HG03432 (cell line): ENCODE results near the gene ULBP3.

ENCODE experiments used
- ATAC-seq: cut with Tn5 transposase; IDR thresholded peaks from one replicate; pipeline ENCODE4 v1.9.1; 2021; ENCODE audit warnings: mild to moderate bottlenecking, moderate library complexity; ENCODE audit not compliant: unreplicated experiment

Gene ULBP3

DNA sequence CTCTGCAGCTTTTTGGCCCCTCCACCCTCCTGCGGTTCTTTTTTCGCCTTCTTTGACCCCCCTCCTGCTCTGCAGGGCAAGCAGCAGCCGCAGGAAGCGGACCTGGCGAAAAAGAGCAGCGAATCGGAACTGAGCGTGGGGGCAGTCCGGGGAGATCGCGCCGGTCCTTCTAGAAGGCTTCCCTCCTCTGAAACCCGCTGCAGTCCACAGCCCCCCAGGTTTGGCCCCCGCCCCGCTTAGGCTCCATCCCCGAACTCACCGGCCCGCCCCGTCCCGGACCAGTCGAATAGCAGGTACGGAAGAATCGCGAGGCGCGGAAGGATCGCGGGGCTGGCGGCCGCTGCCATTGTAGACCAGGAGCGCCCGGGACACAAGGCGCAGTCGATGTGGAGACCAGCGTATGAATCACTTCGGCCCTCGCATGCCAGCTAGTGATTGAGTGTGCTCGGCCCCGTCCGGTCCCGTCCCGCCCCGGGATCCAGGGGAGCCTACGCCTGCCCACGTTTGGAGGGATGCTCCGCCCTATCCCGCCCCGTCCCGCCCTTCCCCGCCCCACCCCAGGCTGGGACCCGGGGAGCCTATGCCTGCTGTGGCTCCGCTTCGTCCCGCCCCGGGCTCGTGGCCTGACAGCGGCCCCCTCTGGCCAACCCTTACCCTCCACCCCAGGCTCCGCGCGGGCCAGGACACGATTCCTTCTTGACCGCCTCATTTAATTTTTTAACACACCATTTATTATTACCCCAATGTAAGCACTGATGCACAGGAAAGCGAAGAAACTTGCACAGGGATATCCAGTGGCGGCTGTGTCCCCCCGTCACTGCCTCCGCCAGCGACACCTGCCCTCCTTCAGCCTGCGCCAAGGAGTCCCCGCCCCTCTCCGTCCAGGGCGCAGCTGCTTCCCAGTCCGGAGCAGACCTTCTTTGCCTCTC is at the start of gene ULBP3:
Gene ULBP3, minus strand, starts transcription at position 402 of the 929 bp plus-strand sequence. Its CDS starts 55 bp downstream, at position 347.
- ATAC-seq: peak; percentile 72

DNA sequence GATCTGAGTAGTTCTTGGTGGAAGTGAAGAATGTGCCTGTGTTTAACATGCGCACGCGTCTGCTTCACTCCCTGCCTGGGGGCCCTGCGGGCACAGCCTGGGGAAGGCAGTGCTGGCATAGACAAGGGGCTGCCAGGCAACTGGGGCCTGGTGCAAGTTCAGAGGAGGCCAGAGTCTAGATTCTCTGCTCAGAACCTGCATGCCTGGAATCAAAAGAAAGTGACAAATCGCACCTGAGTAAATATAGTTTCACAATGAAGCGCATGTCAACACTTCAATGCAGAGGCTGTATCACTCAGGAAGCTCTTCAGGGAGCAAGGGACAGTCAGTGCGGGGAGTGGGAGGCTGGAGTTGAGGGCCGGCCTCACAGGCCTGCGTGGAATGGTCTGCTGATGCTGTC is 49.7 kb upstream of the ULBP3 start:
- ATAC-seq: no peak

DNA sequence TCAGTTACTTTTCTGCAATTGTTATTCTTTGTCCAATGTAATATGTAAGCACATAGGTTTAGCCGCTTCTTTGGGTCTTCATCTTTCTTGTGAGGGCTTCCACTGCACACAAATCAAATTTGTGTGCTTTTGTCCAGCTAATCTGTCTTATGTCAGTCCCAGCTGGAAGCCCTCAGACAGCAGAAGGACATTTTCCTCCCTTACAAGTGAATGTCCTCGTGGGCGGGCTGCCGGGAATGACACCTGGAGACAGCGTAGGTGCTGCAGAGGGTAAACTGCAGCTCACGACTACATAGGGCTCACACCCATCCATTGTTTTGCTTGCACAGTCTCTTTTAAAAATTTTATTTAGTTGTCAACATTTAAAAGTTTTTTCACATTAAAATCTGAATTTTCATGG is 49.3 kb upstream of the ULBP3 start:
- no peak for ATAC-seq

DNA sequence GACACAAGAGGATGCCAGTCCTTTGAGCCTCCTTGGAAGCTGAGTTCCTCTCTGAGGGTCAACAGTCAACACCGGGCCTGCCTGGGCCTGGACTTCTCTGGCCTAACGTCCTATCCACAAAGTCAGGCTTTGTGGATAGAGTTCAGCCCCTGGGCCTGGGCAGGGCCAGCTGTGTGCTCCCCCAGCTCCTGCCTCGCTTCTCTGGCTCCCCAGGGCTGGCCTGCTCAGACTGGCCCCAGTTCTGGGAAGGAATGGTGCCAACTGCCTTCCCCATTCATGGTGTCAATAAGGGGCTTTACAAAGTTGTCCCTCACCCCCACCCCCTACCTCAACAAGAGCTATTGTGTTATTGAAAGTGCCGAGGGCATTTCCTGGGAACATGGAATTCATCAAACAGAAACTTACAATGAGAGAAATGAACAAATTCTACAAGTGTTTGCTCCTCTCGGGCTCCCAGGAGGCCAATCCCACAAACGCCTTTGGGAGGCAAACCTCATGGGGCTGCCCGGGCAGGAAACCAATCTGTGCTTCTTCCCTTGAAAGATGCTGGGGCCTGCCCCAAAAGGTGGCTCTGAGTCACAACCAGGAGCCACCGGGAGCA is 47.4 kb upstream of the ULBP3 start:
- no peak for ATAC-seq

GRCh38 chr6:150115769-150116168 is 46.8 kb upstream of the ULBP3 start:
- no peak for ATAC-seq

DNA sequence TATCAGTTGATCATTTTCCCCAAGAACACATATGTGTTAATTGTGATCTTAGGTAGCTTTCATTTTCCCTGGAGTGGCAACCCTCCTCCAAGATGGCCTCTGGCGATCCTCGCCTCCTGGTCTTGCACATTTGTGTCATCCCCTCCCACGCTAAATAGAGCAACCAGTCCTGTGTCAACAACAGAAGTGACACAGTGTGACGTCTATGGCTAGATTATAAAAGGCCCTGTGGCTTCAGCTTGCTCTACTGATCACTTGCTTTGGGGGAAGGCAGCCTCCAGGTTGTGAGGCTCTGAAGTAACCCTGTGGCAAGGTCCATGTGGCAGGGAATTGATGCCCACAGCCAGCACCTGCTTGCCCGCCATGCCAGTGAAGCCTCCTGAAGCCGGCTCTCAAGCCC is 43.3 kb upstream of the ULBP3 start:
- ATAC-seq: no peak

GRCh38 chr6:150102750-150103270 is 33.9 kb upstream of the ULBP3 start:
- ATAC-seq: no peak

GRCh38 chr6:150100745-150101144 is 31.8 kb upstream of the ULBP3 start:
- ATAC-seq: no peak

GRCh38 chr6:150099953-150100352 is 31.0 kb upstream of the ULBP3 start:
- ATAC-seq: no peak

DNA sequence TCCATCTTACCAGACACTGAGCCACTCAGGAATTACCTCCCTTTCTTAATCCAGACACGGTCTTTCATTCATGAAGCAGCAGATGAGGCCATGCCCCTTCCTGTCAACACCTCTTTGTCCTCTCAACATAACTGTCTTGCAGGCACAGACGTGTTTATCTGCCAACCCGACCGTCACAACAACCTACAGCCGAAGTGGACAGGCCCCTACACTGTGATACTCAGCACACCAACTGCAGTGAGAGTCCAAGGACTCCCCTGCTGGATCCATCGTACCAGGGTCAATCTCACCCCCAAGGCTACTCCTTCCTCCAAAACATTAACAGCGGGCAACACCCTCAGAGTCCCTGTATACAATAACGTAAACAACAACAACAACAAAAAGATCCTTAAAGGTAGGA is 30.6 kb upstream of the ULBP3 start:
- ATAC-seq: no peak

DNA sequence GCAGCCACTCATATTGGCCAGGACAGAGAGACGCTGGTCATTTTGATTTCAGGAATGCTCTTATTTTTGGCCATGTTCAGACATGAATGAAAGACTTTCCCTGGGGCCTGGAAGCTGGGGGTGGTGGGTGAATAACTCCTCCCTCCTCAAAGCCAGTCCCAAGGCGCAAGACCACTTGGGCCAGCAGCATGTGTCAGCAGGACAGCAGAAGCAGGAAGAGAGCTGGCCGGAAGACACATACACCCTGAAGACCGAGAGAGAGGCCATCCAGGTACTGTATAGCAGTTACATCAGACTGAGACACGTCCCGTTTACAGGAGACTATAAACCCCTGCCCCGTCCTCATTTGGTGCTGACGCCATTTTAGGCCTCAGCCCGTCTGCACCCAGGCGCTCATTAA is 29.2 kb upstream of the ULBP3 start:
- no peak for ATAC-seq

- ATAC-seq: no peak
These were observed 24.5 kb upstream of the ULBP3 start for GRCh38 chr6:150093397-150093796.

DNA sequence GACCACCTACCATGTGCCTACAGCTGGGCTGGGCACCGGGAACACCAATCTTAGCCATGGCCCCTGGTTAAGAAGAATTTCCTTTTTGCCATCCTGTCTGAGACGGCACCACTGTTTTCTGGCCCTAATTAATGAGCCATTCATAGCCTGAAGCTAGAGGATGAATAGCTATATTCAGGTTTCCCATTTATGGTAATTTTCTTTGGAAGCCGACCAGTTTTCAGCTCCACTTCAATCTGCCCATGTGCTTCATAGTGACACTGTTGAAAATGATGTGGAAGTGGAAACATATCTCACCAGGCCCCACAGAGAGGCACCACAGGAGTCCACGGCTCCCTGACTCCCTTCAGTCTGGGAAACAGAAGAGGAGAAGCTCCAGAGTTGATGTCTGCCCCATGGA is 22.6 kb upstream of the ULBP3 start:
- ATAC-seq: no peak

GRCh38 chr6:150090328-150090727 is 21.4 kb upstream of the ULBP3 start:
- no peak for ATAC-seq

- ATAC-seq: no peak
These were observed 19.7 kb upstream of the ULBP3 start for GRCh38 chr6:150088481-150089154.

DNA sequence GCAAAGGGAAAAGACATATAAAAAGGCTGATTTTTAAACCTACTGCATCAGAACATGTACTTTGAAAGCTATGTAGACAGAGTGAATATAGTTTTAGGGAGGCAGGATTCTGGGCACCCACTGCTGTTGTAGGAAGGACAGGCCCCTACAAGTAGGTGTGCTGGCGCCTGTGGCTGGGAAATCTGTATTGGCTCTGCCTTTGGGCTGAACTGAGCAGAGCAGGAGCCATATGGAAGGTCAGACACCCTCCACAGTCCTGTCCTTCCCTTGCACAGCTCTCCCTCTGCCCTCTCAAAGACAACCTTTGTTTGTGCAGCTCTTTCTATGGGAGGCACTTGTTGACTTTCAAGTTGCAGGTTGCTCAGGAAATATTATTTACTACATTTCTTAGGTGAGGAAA is 18.4 kb upstream of the ULBP3 start:
- no peak for ATAC-seq

- ATAC-seq: no peak
These were observed 17.1 kb upstream of the ULBP3 start for GRCh38 chr6:150086026-150086425.

DNA sequence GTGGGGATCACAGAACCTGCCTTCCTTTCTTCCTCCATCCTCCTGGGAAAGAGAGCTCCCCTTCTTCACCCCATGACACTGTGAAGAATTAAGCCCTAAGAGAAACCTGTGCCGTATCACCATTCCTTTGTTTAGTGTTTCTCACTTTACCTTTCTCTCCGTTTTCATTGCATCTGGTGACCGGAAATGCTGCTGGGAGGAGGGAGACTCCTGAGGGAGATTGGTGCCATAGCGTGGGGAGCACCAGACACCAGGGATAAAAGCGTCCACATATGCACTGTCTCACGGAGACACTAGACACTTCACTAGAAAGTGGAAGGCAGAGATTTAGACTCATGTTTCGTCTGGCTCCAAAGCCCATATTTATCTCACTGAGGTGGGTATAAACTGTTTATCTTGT is 15.5 kb upstream of the ULBP3 start:
- ATAC-seq: no peak

DNA sequence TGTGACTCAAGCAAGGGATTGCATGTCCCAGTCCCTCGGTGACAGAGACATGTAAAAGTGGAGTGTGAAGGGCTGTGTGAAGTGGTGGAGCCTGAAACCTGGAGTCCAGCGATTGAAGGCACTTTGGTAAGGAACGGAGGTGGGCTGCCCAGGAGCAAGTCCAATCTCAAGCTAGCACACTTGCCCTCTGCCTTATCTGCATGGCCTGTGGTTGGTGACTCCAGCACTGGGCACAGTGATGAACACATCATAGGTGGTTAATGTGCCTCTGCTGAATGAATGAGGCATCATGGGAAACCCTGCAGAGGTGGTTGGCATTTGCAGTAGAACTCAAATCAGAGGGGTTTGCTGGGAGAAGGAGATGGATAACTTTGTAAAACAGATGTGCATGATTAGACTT is 14.9 kb upstream of the ULBP3 start:
- no peak for ATAC-seq

GRCh38 chr6:150081702-150082101 is 12.8 kb upstream of the ULBP3 start:
- ATAC-seq: no peak

DNA sequence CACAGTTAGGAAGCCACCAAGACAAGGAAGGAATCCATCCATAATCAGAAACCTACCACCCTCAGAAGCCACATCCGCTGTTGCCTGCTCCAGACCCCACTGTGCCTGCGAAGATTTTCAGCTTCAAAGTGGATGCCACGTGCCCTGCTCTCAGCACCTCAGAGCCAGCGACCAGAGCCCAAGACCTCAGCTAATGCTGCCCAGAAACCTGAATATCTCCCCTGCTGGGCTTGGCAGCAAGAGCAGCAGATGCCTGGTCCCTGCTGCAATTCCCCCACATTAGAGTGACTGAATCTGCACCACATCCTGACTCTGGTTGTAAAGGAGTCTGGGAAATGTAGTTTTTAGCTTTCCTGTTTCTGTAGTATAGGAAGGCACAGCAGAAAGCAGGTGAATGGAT is 10.7 kb upstream of the ULBP3 start:
- ATAC-seq: no peak

DNA sequence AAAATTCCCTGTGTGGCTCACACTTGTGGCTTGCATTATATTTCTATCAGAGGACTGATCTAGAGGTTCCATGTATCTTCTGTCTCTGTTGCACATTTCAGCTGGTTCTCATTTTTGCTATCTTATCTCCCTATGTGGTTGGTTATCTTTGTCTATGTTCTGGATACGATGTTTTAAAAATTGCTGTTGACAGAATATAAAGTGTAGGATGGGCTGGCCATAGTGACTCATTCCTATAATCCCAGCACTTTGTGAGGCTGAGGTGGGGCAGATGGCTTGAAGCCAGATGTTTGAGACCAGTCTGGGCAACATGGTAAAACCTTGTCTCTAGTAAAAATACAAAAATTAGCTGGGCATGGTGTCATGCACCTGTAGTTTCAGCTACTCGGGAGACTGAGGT is 9.9 kb upstream of the ULBP3 start:
- ATAC-seq: no peak
